C4-2B (cell line): ENCODE data around the gene ARHGEF18.

Source experiments
- H3K27ac ChIP-seq: fragments of 450-650 bp; 2 replicates; pipeline ENCODE4 v1.5.1; 2017
- ZFX ChIP-seq: fragments of 450-650 bp; IDR thresholded peaks from 2 replicates; pipeline ENCODE4 v1.6.1; 2017
- TF ChIP-seq, protein P1 (sequence below): fragments of 450-650 bp; conservative IDR thresholded peaks from 2 replicates; pipeline ENCODE4 v1.5.1; 2017; ENCODE audit warnings: mild to moderate bottlenecking

ARHGEF18 gene

DNA sequence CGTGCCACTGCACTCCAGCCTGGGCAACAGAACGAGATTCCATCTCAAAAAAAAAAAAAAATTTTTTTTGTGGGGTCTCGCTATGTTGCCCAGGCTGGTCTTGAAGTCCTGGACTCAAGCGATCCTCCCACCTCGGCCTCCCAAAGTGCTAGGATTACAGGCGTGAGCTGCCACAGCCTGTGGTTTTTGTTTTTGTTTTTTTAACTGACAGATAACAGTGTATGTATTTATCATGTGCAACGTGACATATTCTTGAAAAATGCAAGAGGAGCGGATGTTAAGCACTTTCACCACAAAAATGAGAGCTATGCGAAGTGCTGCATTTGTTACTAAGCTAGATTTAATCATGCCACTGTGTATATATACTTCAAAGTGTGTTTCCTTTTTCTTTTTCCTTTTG is 49.0 kb downstream of the ARHGEF18 start:
- peak overlapping the region; percentile 51; the same call in 1 of the 2 replicates for H3K27ac ChIP-seq
- TF ChIP-seq ZFX = no peak
- TF ChIP-seq, protein P1, sequence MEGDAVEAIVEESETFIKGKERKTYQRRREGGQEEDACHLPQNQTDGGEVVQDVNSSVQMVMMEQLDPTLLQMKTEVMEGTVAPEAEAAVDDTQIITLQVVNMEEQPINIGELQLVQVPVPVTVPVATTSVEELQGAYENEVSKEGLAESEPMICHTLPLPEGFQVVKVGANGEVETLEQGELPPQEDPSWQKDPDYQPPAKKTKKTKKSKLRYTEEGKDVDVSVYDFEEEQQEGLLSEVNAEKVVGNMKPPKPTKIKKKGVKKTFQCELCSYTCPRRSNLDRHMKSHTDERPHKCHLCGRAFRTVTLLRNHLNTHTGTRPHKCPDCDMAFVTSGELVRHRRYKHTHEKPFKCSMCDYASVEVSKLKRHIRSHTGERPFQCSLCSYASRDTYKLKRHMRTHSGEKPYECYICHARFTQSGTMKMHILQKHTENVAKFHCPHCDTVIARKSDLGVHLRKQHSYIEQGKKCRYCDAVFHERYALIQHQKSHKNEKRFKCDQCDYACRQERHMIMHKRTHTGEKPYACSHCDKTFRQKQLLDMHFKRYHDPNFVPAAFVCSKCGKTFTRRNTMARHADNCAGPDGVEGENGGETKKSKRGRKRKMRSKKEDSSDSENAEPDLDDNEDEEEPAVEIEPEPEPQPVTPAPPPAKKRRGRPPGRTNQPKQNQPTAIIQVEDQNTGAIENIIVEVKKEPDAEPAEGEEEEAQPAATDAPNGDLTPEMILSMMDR = no peak
